GM19324 (cell line): ENCODE results near the gene ARL17A.
"Not testable (repeated sequence)": the region's sequence is repeated elsewhere in the genome, so short reads cannot be mapped to it uniquely, and the experiment has no call there.

ENCODE experiments used
- ATAC-seq: cut with Tn5 transposase; IDR thresholded peaks from one replicate; pipeline ENCODE4 v1.9.1; 2021; ENCODE audit warnings: mild to moderate bottlenecking, moderate library complexity; ENCODE audit not compliant: unreplicated experiment, low FRiP score

The ARL17A gene

DNA sequence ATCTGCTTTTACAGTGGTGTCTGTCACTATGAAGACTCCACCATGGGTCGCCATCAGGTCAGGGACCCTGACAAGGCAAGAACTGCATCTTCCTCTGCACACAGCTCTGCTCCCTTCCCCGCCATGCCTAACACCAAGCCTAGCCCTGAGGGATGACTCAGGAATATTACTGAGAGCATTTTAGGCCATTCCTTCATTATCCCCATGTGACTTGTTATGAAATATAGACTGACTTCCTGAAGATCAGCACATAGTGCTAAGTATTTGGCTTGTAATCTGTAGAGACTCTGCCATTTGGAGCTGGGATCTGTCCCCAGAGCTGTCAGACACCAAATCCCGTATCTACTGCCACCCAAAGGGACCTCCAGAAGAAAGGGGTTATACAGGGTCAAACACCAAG lies 19.4 kb downstream of the ARL17A start:
- ATAC-seq, result not testable (repeated sequence)

- not testable (repeated sequence) for ATAC-seq
These were observed 20.3 kb downstream of the ARL17A start for GRCh38 chr17:46559155-46559554.

DNA sequence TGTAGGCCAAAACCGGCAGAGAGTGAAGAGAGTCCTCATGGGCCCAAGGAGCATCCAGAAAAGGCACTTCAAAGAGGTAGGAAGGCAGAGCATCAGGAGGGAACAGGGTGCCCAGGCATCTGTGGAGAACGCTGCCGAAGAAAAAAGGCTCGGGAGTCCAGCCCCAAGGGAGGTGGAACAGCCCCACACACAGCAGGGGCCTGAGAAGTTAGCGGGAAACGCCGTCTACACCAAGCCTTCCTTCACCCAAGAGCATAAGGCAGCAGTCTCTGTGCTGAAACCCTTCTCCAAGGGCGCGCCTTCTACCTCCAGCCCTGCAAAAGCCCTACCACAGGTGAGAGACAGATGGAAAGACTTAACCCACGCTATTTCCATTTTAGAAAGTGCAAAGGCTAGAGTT lies 30.9 kb downstream of the ARL17A start:
- not testable (repeated sequence) for ATAC-seq

DNA sequence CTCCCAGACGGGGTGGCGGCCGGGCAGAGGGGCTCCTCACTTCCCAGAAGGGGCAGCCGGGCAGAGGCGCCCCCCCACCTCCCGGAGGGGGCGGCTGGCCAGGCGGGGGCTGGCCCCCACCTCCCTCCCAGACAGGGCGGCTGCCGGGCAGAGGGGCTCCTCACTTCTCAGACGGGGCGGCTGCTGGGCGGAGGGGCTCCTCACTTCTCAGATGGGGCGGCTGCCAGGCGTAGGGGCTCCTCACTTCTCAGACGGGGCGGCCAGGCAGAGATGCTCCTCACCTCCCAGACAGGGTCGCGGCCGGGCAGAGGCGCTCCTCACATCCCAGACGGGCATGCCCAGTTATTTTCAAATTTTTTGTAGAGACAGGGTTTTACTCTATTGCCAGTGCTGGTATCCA lies 44.8 kb downstream of the ARL17A start:
- ATAC-seq, result not testable (repeated sequence)

DNA sequence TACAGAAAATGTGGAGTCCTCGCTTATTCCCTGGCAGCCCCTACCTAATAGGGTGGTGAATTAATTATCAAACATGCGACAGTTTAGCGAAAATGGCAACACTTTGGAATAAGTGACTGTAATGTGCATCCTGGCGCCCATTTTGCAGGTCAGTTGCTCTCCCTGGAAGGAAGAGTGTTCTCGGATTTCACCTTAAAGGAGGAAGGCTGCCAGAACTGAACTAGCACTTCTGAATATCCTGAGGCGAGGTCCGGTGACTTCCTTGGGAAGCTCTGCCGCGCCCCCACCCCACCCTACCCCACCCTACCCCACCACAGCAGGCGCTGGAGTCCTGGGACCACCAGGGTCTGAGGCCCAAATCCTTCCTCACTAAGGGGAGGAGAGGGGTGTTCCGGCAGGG lies 67.3 kb downstream of the ARL17A start, which contains the start of gene LRRC37A2:
TSS of gene LRRC37A2 (plus strand) at position 301 of the 400 bp plus-strand sequence. CDS start 245 bp downstream, outside the sequence.
- ATAC-seq, result not testable (repeated sequence)

GRCh38 chr17:46505896-46506295 lies 73.6 kb downstream of the ARL17A start:
- ATAC-seq, result not testable (repeated sequence)

DNA sequence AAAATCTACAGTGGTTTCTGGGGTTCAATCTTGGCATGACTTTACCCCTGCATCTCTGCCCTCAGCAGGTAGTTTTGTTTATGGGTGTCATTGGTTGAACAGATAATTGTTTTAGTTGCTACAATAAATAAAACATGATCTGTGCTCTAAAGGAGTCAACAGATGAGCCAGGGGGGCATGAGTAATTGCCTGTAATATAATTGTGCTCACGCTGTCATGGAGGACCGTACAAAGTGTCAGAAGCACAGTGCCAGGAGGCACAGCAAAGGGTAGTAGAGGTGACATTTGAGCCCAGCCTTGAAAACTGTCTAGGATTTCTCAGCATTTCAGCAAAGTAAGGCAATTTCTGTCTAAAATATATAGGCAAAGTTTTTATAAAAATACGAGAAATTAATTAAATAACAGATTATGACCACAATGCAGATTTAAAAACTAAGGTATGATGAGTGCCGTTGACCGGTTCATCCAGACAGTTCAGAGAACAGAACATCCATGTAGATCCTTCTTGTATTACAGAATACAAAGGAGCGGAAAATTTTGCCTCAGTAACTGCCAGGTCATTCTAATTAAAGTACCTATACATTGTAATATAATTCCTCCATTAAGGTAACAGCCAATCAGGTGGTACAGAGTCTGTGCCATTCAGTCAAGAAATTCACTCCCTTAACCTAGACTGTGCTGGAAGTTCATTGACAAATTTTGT lies 79.9 kb downstream of the ARL17A start:
- not testable (repeated sequence) for ATAC-seq

GRCh38 chr17:46492021-46492420 lies 87.5 kb downstream of the ARL17A start:
- not testable (repeated sequence) for ATAC-seq

DNA sequence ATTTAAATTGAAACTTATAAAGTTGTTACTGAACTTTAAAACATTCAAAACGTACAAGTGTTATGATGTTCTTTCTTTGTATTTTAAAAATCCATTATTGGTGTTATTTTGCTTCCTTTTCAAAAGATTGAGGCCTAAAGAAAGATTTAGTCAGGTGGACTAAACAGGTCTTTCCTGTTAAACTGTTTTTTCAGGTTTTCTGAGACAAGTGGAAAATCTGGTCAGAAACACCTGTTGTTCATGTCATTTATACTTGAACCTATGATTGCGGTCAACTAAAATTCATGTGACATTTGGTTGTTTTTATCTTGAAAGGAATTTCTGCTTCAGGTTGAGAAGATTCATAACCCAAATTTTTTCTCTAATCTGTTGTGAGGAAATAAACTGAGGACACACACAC lies 98.2 kb downstream of the ARL17A start:
- ATAC-seq, result not testable (repeated sequence)

DNA sequence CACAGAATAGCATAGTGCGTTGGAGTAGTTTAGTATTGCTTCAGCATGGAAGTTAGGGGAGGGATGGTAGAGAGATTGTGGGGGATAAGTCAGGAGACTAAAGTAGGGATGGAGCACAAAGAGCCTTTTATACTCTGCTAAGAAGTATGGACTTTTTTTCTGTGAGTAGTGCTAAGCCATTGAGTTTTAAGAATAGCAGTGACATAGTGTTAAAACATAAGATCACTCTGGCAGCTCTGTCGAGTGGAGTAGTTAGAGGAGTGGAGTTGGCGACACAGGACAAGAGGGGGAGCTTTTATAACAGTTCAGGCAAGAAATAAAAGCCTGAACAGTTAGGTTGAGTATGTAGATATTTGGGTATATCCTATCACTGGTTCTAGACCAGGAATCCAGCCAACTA lies 100.7 kb downstream of the ARL17A start:
- not testable (repeated sequence) for ATAC-seq

GRCh38 chr17:46475583-46475982 lies 103.9 kb downstream of the ARL17A start:
- ATAC-seq, result not testable (repeated sequence)

DNA sequence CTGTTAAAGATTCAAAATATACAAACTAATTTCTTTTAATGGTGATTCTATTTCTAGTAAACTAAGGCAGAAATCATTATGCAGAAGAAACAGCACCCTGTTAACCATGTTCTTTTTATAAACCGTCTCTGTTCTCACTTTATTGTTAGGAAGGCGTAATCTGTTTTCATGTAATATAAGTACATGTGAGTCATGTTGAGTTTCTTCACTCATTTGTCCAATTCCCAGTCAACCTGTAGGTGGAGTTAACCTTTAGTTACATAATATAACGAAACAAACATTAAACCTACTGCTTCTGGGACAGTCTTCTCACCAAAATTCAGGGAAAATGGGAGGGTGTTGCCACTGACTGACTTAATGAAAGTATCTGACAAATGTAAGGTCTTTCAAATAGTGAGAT lies 105.0 kb downstream of the ARL17A start:
- ATAC-seq, result not testable (repeated sequence)

- ATAC-seq, result not testable (repeated sequence)
These were observed 111.9 kb downstream of the ARL17A start for GRCh38 chr17:46467618-46468017.
